Measurements from ENCODE around the gene TEX38.

DNA sequence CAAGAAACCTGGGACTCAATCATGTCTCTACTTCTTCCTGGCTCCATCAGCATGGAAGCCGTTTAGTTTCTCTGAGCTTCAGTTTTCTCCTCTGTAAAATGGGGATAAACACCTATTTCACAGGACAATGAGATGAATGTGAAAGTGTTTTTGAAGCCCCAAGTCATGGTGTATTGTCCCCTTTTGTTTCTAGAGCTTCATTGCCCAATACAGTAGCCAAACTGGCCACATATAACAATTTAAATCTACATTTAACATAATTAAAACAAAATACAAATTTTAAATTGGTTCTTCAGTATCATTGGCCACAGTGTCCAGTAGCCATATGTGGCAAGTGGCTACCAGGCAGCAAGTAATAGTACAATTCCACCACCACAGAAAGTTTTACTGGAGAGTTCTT is 49.5 kb downstream of the TEX38 start:
- TF ChIP-seq CTCF (IDR thresholded peaks at IDR 0.05) (no peak), SIN3A (IDR thresholded peaks at IDR 0.05; ENCODE audit: borderline replicate concordance, insufficient read depth, low read depth, low read length) (no peak), TCF7L2 (IDR thresholded peaks at IDR 0.05; ENCODE audit: low read depth, low read length) (no peak)

All from Panc1 (cell line).